HG02763 (cell line): Measurements from ENCODE around the gene ZBP1.
"Not testable (repeated sequence)": the region's sequence is repeated elsewhere in the genome, so short reads cannot be mapped to it uniquely, and the experiment has no call there.

ENCODE experiments used
- ATAC-seq: cut with Tn5 transposase; IDR thresholded peaks from one replicate; pipeline ENCODE4 v1.9.1; 2021; ENCODE audit warnings: mild to moderate bottlenecking, moderate library complexity; ENCODE audit not compliant: unreplicated experiment

ZBP1 gene

GRCh38 chr20:57647933-57648785 lies 27.9 kb upstream of the ZBP1 start:
- ATAC-seq = no peak

DNA sequence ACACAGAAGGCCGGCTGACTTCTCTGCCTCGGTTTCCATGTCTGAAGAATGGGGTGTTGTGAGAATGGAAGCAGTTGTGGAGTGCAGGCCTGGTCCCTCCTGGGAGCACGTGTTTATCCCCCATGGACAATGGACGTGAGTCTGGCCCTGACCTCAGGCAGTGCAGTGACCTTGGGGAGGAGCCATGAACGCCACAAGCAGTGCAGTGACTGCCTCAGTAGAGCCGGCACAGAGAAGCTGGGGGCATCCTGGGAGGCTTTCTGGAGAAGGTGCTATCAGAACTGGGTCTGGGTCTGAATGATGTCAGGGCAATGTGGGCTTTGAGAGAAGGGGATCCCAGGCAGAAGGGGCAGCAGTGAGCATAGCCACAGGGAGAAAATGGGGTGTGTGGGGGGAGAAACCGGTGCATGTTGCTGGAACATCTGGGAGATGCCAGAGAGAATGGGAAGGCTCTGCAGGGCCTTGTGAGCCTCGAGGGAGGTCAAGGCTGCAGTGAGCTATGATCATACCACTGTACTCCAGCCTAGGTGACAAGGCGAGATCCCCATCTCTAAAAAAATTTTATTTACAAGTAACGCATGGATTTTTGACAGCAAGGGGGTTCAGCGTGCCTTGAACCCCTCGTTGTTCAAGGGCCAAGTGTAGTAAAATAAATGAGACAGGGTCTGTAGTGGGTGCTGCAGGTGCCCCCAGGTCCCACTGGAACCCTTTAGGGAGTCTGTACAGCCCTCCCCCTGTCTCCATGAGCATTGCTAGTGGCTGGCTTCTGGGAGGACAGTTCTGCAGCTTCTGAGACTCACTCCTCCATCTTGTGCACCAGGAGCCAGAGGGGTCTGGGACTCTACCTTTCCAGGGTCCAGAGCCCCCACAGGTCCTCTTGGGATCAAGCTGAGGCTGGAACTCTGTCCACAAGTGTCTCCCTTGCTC lies 27.0 kb upstream of the ZBP1 start:
- no peak for ATAC-seq

DNA sequence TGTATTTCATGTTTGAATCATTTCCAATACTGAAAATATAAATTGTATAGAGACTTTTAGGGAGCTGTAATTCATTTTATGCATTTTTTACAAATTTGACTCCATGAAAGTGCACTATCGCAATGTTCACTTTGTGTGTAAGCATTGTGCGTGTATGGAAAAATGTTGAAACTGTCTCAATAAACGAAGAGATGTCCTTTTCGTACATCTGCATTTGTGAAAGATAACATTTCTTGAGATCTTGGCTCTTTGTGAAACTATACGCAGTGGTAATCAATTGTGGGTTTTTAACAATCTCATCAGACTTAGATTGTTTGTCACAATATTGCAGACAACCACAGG lies 18.6 kb upstream of the ZBP1 start:
- ATAC-seq = no peak

- ATAC-seq = no peak
Measured at GRCh38 chr20:57638173-57638894, 18.1 kb upstream of the ZBP1 start.

DNA sequence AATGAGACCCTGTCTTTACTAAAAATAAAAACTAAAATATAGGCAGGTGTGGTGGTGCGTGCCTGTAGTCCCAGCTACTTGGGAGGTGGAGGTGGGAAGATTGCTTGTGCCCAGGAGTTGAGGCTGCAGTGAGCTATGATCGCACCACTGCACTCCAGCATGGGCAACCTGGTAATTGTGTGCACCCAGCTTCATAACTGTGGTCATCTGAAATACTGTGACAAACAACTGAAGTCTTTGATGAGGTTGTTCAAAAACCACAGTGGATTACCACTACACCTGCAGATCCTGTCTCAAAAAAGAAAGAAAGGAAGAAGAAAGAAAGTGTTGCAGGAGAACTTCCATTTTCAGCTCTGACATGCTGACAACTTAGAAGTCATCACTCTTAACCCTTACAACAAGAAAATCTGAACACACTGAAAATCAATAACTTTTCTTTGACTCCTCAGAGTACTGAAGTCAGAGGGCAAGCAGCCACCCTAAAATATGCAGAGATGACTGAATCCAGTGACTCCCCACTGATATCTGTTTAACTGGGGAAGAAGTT lies 13.8 kb upstream of the ZBP1 start:
- ATAC-seq = no peak

DNA sequence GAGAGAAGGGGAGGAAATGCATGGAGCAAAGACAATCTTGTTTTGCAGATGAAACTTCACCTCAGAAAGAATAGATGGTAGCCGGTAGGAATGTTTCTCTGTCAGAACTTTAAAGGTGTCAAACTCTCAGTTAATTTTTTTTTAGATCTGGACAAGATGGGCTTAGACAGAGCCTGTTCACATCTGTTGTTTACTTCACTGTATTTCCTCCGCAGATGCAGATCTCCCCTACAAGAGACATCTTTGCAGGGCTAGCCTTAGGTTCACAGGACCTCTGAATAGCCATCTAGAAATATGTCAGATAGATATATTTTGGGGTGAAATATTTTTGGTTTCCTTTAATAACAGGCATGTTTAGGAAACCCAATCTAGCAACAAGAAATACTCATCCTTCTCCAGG lies 12.1 kb upstream of the ZBP1 start:
- no peak for ATAC-seq

DNA sequence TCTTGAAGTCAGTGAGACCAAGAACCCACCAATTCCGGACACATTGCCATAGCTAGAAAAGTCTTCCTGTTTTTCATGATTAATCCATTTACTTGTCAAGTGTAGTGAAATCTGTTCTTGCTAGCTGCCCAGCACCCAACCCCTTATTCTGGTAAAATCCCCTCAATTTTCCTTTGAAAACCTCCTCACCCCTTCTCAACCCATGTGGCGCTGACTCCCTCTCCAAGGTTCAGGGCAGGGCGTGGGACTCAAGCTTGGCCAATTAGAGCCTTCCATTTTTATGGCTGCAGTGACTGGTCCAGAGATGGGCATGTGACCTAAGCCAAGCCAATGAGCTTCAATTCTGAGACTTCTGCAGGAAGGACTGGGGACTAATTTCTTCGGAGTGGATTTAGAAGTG lies 9.8 kb upstream of the ZBP1 start:
- ATAC-seq = no peak

GRCh38 chr20:57629491-57629901 lies 9.3 kb upstream of the ZBP1 start:
- not testable (repeated sequence) for ATAC-seq

DNA sequence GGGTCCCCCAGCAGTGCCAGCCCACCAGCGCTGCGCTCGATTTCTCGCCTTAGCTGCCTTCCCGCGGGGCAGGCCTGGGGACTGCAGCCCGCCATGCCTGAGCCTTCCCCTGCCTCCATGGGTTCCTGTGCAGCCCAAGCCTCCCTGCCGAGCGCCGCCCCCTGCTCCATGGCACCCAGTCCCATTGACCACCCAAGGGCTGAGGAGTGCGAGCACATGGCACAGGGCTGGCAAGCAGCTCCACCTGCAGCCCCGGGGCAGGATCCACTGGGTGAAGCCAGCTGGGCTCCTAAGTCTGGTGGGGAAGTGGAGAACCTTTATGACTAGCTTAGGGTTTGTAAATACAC lies 8.7 kb upstream of the ZBP1 start:
- not testable (repeated sequence) for ATAC-seq

DNA sequence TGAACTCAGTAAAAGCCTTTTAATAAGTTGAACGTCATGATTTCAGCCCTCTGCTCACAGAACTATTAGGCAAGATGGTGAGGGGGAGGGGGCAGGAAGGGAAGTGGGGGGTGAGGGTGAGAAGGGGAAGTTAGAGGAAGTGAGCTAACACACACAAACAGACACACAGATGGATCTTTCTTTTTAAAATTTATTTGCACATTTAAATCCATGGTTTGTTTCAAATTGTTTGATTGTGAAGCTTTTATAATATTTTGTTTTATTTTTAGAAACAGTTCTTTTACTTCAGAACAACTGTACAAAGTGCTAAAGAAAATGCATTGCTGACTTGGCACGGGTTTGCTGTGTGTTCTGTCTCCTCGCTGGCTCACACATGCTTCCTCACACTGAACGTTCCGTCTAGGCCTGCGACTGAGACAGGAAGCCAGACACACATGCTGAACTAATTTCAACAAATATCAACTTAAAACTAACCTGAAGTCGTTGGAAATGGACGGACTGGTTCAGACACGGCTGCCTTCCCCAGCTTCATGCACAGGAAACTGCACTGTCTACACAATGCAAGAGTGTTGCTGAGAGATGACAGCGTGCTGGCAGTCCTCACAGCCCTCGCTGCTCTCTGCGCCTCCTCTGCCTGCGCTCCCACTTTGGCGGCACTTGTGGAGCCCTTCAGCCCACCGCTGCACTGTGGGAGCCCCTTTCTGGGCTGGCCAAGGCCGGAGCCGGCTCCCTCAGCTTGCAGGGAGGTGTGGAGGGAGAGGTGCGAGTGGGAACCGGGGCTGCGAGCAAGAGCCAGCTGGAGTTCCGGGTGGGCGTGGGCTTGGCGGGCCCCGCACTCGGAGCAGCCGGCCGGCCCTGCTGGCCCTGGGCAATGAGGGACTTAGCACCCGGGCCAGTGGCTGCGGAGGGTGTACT lies 8.1 kb upstream of the ZBP1 start:
- ATAC-seq = no peak

DNA sequence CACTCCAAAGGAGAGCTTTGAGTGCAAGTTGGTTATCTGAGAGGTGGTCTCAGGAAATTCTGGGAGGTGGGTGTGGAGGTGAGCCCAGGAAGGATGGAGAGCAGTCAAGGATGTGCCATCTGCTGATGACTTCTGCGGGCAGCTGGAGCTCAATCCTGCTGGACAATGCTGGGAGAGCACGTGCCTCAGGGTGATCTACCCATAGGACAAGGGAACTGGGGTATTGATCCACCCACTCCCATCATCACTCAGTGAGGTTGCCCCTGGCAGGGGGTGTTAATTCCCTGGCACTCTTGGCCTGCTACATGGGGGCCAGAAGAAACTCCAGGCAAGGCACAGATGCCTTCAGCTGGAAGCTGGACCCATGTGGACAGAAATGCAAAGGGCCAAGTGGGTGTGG lies 7.1 kb upstream of the ZBP1 start:
- ATAC-seq = no peak

- no peak for ATAC-seq
Measured at GRCh38 chr20:57625978-57626377, 5.8 kb upstream of the ZBP1 start.

GRCh38 chr20:57625181-57625958 lies 5.1 kb upstream of the ZBP1 start:
- ATAC-seq = no peak

DNA sequence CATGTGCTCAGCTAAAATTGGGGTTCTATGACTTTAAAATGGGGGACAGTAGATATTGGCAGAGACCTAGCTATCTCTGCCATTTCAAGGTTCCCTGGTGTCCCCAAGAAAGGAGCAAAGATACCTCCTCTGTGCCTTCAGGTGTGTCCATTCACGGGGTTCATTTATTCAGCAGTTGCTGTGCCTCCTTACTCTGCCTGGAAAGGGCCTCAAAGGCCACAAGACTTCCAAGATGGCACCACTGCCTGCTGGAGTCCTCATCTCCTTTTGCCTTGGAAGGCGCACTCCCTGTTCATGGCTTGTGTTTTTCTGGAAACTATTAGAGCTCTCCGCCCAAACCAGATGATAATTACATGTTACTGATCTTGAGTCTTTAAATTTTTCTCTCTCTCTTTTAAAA lies 3.9 kb upstream of the ZBP1 start:
- no peak for ATAC-seq

GRCh38 chr20:57622579-57623381 lies 2.6 kb upstream of the ZBP1 start:
- no peak for ATAC-seq

- no peak for ATAC-seq
Measured at GRCh38 chr20:57622201-57622570, 2.0 kb upstream of the ZBP1 start.

GRCh38 chr20:57621421-57622200 lies 1.4 kb upstream of the ZBP1 start:
- no peak for ATAC-seq

GRCh38 chr20:57620999-57621398 lies 773 bp upstream of the ZBP1 start:
- no peak for ATAC-seq
